ENCODE data around the gene FAU. TPM values are rescaled to one million over a fixed set of nuclear protein-coding genes. Genes with fewer than 3 reads are reported as not detected.
A peak's percentile ranks its signal among the peaks of the same experiment; 100 is the strongest.

FAU gene
- total and polyA plus RNA-seq, 12 donors, result 536 to 1,540 (median 635) TPM

GRCh38 chr11:65115361-65116082 lies 6.4 kb downstream of the FAU start:
- 93 to 95% methylated on average over 21 of the region's 21 CpGs for WGBS, 2 donors
- Histone ChIP-seq H3K9me3 (no peaks in the 10 kb centered on the region), H3K27me3 (peaks cover 0 to 10% (median 0%) of the 10 kb centered on the region in 7 donors), H3K36me3 (peaks cover 0 to 45% (median 21%) of the 10 kb centered on the region in 9 donors), H3K4me3 (peak overlapping the region in 1 of 10 donors; percentile 77), H3K4me1 (peaks cover 25 to 78% (median 57%) of the 10 kb centered on the region in 9 donors), H3K27ac (no peak overlapping the region)
- DNase-seq (no peak), ATAC-seq (no peak)
- TF ChIP-seq, protein P1, sequence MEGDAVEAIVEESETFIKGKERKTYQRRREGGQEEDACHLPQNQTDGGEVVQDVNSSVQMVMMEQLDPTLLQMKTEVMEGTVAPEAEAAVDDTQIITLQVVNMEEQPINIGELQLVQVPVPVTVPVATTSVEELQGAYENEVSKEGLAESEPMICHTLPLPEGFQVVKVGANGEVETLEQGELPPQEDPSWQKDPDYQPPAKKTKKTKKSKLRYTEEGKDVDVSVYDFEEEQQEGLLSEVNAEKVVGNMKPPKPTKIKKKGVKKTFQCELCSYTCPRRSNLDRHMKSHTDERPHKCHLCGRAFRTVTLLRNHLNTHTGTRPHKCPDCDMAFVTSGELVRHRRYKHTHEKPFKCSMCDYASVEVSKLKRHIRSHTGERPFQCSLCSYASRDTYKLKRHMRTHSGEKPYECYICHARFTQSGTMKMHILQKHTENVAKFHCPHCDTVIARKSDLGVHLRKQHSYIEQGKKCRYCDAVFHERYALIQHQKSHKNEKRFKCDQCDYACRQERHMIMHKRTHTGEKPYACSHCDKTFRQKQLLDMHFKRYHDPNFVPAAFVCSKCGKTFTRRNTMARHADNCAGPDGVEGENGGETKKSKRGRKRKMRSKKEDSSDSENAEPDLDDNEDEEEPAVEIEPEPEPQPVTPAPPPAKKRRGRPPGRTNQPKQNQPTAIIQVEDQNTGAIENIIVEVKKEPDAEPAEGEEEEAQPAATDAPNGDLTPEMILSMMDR (IDR thresholded peaks at IDR 0.05), result no peak
- intact Hi-C loops (cut with DNase I), result loop anchor here in 5 of 10 donors (2.0 to 10.0 kb wide), 9 partner anchors 67 to 341 kb away; partner anchors contain the start of genes ARL2 (in 4 of the 5), CAPN1 (in 1 of the 5), PPP2R5B (in 1 of the 5) and SF1 (in 1 of the 5)

DNA sequence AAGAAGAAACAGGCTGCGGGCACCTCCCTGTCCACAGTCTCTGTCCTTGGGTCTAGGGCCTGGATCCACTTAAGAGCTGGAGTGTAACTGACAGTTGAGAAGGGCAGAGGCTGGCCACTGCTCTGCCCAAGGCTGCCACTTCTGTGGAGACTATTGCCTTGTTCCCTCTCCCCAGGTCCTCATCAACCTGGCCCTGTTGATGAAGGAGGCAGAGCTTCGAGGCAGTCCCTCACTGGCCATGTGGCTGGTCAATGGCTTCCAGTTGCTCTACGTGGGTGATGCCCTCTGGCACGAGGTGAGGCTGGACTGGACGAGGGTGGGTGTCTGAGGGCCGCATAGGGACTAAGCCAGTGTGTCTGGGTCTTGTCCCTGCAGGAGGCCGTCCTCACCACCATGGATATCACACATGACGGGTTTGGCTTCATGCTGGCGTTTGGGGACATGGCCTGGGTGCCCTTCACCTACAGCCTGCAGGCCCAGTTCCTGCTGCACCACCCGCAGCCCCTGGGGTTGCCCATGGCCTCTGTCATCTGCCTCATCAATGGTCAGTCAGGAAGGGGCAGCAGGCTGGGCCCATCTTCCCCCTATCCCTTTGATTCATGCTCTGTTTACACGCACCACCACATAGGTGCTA lies 7.3 kb downstream of the FAU start:
- no peak for DNase-seq
- 85 to 89% methylated on average over 11 of the region's 11 CpGs for WGBS, 2 donors
- intact Hi-C loops (cut with DNase I), result loop anchor here in 5 of 10 donors (2.0 to 10.0 kb wide), 8 partner anchors 68 to 340 kb away; partner anchors contain the start of genes ARL2 (in 3 of the 5), CAPN1 (in 2 of the 5), PPP2R5B (in 1 of the 5) and SF1 (in 1 of the 5)

DNA sequence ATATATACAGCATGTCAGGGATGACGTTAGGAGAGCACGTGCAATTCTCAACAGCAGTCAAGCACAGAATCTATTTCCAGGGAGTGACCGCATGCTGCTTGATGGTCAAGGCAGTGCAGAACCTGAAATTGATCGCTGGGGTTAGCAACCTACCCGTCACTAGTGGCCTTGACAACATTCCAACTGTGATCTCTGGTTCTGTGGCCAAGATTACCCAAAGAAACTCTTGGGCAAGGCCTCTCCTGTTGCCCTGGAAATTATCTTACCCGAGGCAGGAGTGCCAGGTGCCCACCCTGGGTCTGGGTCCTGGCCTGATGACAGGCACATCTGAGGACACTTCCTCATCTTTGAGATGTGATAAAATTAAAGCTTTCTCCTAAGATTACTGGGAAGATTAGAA lies 8.1 kb downstream of the FAU start:
- ATAC-seq (no peak), DNase-seq (no peak)
- WGBS, 2 donors, result 61 to 63% methylated on average over 6 of the region's 6 CpGs
- intact Hi-C loops (cut with DNase I), result loop anchor here in 5 of 10 donors (2.0 to 10.0 kb wide), 5 partner anchors 68 to 339 kb away; partner anchors contain the start of genes ARL2 (in 1 of the 5), CAPN1 (in 1 of the 5) and SF1 (in 1 of the 5)
- no peaks in the 10 kb centered on the region for H3K9me3 ChIP-seq
- H3K27me3 ChIP-seq, result peaks cover 0 to 10% (median 0%) of the 10 kb centered on the region in 7 donors
- peak overlapping the region in 1 of 10 donors; percentile 58 for H3K4me3 ChIP-seq
- peak overlapping the region in 4 of 10 donors; percentile 61 to 84 (median 80) for H3K27ac ChIP-seq
- TF ChIP-seq, protein P1 (IDR thresholded peaks at IDR 0.05), result no peak
- H3K4me1 ChIP-seq, result peaks cover 26 to 75% (median 58%) of the 10 kb centered on the region in 9 donors
- peaks cover 0 to 40% (median 15%) of the 10 kb centered on the region in 9 donors for H3K36me3 ChIP-seq

More for the DNA sequence above, 7.3 kb downstream of the FAU start:
- Histone ChIP-seq H3K4me3 (no peak overlapping the region), H3K36me3 (peaks cover 0 to 40% (median 14%) of the 10 kb centered on the region in 9 donors), H3K27me3 (peaks cover 0 to 10% (median 0%) of the 10 kb centered on the region in 7 donors), H3K9me3 (no peaks in the 10 kb centered on the region), H3K4me1 (peaks cover 26 to 75% (median 58%) of the 10 kb centered on the region in 9 donors), H3K27ac (no peak overlapping the region)
- TF ChIP-seq, protein P1 (IDR thresholded peaks at IDR 0.05), result no peak
- ATAC-seq, result no peak

- H3K4me1 ChIP-seq, result peaks cover 26 to 73% (median 58%) of the 10 kb centered on the region in 9 donors
Observed at GRCh38 chr11:65113361-65113756, 8.6 kb downstream of the FAU start.

More at GRCh38 chr11:65113361-65113756, 8.6 kb downstream of the FAU start:
- Histone ChIP-seq H3K4me3 (peak overlapping the region in 9 of 10 donors; percentile 38 to 75 (median 60)), H3K9me3 (no peaks in the 10 kb centered on the region), H3K27ac (peak overlapping the region in 9 of 10 donors; percentile 61 to 84 (median 79)), H3K27me3 (peaks cover 0 to 10% (median 0%) of the 10 kb centered on the region in 7 donors), H3K36me3 (peaks cover 0 to 40% (median 20%) of the 10 kb centered on the region in 9 donors)
- WGBS, 2 donors, result 11 to 15% methylated on average over 14 of the region's 14 CpGs
- intact Hi-C loops (cut with DNase I), result loop anchor here in 4 of 10 donors (5.0 to 10.0 kb wide), 4 partner anchors 69 to 339 kb away; partner anchors contain the start of genes ARL2 (in 1 of the 4), CAPN1 (in 1 of the 4) and SF1 (in 1 of the 4)
- ATAC-seq (no peak), DNase-seq (no peak)
- TF ChIP-seq, protein P1 (IDR thresholded peaks at IDR 0.05), result no peak
